Ascending aorta (tissue), 2 donors: ENCODE results near the gene GAB2. TPM values are rescaled to one million over a fixed set of nuclear protein-coding genes. Genes with fewer than 3 reads are reported as not detected.
A peak's percentile ranks its signal among the peaks of the same experiment; 100 is the strongest.
"Not testable (repeated sequence)": the region's sequence is repeated elsewhere in the genome, so short reads cannot be mapped to it uniquely, and the experiment has no call there.

Source experiments
- DNase-seq, 2 donors: peaks; one replicate each; pipeline ENCODE4 v3.0.0-alpha.2; 2019; ENCODE audit warnings: low spot score in 2 of 2
- H3K27ac ChIP-seq, 2 donors: fragments of 200-600 bp; sonication (generic); one replicate each; pipeline ENCODE4 v1.5.1; 2016 to 2017; ENCODE audit warnings: mild to moderate bottlenecking in 1 of 2
- H3K27me3 ChIP-seq: fragments of 200-600 bp; sonication (generic); one replicate; pipeline ENCODE4 v1.5.1; 2017
- H3K36me3 ChIP-seq, 2 donors: fragments of 200-600 bp; sonication (generic); one replicate each; pipeline ENCODE4 v1.5.1; 2016
- H3K4me1 ChIP-seq, 2 donors: fragments of 200-600 bp; sonication (generic); one replicate each; pipeline ENCODE4 v1.5.1; 2016 to 2017; ENCODE audit warnings: mild to moderate bottlenecking in 1 of 2
- H3K4me3 ChIP-seq, 2 donors: fragments of 200-600 bp; sonication (generic); one replicate each; pipeline ENCODE4 v1.5.1; 2016 to 2017; ENCODE audit warnings: mild to moderate bottlenecking in 1 of 2
- H3K9me3 ChIP-seq, 2 donors: fragments of 200-600 bp; sonication (generic); one replicate each; pipeline ENCODE4 v1.5.1; 2016
- intact Hi-C: fragments of 100-400 bp; cut with DNase I; formaldehyde crosslinking; loops from one replicate; pipeline ENCODE4 v1.15.1; 2023
- total RNA-seq: library from RNA; depleted of rRNA; stranded (reverse); fragments of >200 nt; gene quantifications from one replicate; pipeline ENCODE4 v1.1.0, GENCODE V29; 2016
- TF ChIP-seq, protein P1 (sequence below), 3 experiments: fragments of 200-600 bp in 2 of 3; fragments of 450-650 bp in 1 of 3; sonication (generic) in 2 of 3; IDR thresholded peaks; one replicate each; pipeline ENCODE4 v1.5.1; 2016 to 2019; ENCODE audit warnings: antibody characterized with exemption in 3 of 3, mild to moderate bottlenecking in 1 of 3, moderate library complexity in 1 of 3

The GAB2 gene
- total RNA-seq, 1 donor from 2014 or later: 21.6 TPM

DNA sequence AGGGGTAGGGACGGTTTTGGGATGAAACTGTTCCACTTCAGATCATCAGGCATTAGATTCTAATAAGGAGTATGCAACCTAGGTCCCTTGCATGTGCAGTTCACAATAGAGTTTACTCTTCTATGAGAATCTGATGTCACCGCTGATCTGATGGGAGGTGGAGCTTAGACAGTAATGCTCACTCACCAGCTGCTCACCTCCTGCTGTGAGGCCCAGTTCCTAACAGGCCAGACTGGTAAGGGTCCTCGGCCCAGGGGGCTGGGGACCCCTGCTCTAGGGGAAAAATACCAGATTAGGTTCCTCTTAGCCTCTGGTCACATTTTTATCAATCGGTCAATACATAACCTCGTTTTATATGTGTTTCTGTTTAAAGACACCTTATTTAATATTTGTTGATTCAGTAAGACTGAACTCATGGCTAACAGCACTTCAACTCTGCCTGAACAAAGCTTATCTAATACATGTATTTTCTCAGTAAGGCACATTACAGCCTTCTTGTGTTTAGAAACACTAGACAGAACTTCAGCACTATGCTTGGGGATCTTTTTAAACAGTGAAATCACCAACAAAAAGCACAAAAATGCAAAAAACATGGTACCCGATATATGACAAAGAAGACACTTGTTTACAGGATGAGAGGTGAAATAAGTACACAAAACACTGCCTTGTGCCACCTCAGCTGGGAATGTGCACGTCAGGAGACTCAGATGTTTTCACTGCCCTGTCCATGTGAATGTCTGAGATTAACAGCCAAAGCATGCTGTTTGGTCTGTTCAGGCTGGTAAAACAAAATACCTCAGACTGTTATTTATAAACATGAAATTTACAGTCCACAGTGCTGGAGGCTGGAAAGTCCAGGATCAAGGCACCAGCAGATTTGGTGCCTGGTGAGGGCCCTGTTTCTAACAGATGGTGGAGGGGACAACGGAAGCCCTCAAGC is 121.4 kb downstream of the GAB2 start:
- intact Hi-C loops: no loop called here
- H3K4me1 ChIP-seq: no peaks in the 10 kb centered on the region
- no peaks in the 10 kb centered on the region for H3K36me3 ChIP-seq
- H3K9me3 ChIP-seq: no peaks in the 10 kb centered on the region
- TF ChIP-seq, protein P1, sequence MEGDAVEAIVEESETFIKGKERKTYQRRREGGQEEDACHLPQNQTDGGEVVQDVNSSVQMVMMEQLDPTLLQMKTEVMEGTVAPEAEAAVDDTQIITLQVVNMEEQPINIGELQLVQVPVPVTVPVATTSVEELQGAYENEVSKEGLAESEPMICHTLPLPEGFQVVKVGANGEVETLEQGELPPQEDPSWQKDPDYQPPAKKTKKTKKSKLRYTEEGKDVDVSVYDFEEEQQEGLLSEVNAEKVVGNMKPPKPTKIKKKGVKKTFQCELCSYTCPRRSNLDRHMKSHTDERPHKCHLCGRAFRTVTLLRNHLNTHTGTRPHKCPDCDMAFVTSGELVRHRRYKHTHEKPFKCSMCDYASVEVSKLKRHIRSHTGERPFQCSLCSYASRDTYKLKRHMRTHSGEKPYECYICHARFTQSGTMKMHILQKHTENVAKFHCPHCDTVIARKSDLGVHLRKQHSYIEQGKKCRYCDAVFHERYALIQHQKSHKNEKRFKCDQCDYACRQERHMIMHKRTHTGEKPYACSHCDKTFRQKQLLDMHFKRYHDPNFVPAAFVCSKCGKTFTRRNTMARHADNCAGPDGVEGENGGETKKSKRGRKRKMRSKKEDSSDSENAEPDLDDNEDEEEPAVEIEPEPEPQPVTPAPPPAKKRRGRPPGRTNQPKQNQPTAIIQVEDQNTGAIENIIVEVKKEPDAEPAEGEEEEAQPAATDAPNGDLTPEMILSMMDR (IDR thresholded peaks at IDR 0.05): no peak
- no peaks in the 10 kb centered on the region for H3K27me3 ChIP-seq
- H3K27ac ChIP-seq: peak overlapping the region; percentile 0 to 3
- no peak for DNase-seq
- H3K4me3 ChIP-seq: no peak overlapping the region

GRCh38 chr11:78295347-78295746 is 122.3 kb downstream of the GAB2 start:
- H3K27ac ChIP-seq: no peak overlapping the region
- intact Hi-C loops: no loop called here
- no peaks in the 10 kb centered on the region for H3K36me3 ChIP-seq
- TF ChIP-seq, protein P1 (IDR thresholded peaks at IDR 0.05): no peak
- H3K27me3 ChIP-seq: no peaks in the 10 kb centered on the region
- no peak overlapping the region for H3K4me3 ChIP-seq
- H3K9me3 ChIP-seq: no peaks in the 10 kb centered on the region
- no peak for DNase-seq
- H3K4me1 ChIP-seq: no peaks in the 10 kb centered on the region

- DNase-seq, H3K27me3 ChIP-seq, H3K4me1 ChIP-seq, H3K9me3 ChIP-seq, H3K36me3 ChIP-seq, H3K4me3 ChIP-seq, H3K27ac ChIP-seq, intact Hi-C loops: not testable (repeated sequence)
Measured at GRCh38 chr11:78294100-78294499, 123.5 kb downstream of the GAB2 start.

- Histone ChIP-seq H3K36me3 (no peaks in the 10 kb centered on the region), H3K4me1 (no peaks in the 10 kb centered on the region), H3K27me3 (no peaks in the 10 kb centered on the region), H3K4me3 (no peak overlapping the region), H3K9me3 (peaks cover 0 to 7% of the 10 kb centered on the region in 2 donors), H3K27ac (no peak overlapping the region)
- no peak for DNase-seq
- TF ChIP-seq, protein P1 (IDR thresholded peaks at IDR 0.05): no peak
- intact Hi-C loops: no loop called here
Measured at GRCh38 chr11:78293536-78293935, 124.1 kb downstream of the GAB2 start.

DNA sequence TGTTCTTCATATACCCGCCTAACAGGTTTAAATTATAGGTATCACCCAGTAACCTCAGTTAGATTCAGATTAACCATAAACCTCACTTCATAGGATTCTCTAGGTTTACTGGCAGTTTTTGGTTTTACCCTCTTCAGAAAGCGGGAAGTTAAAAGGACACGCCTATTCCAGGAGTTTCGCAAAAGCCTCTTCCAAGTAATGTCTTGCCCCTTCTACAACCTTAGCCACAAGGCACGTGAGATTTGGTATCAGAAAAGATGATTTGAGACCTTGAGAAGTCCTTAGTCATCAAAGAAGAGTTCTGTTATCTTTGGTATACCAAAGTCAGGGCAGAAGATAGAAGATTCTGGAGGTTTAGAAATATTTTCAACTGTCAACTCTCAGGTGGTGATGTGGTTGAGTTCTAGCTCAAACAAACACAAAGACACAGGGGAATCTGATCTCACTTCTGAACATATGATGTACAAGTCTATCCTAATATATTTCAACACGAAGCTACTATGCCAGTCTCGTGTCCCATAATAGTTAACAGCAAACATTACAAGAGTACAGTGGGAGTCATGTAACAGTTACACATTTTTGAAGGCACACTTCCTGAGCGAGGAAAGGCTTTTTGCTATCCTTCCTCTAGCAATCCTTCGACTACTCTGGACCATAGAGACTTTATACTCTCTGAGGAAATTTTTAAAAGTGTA is 125.4 kb downstream of the GAB2 start:
- H3K4me3 ChIP-seq: no peak overlapping the region
- H3K36me3 ChIP-seq: no peaks in the 10 kb centered on the region
- H3K4me1 ChIP-seq: no peaks in the 10 kb centered on the region
- no peak overlapping the region for H3K27ac ChIP-seq
- no peak for DNase-seq
- peaks cover 0 to 10% of the 10 kb centered on the region in 2 donors for H3K9me3 ChIP-seq
- intact Hi-C loops: no loop called here
- H3K27me3 ChIP-seq: no peaks in the 10 kb centered on the region
- TF ChIP-seq, protein P1 (IDR thresholded peaks at IDR 0.05): no peak

- H3K9me3 ChIP-seq: peaks cover 0 to 10% of the 10 kb centered on the region in 2 donors
- intact Hi-C loops: no loop called here
- no peak overlapping the region for H3K4me3 ChIP-seq
- H3K36me3 ChIP-seq: no peaks in the 10 kb centered on the region
- no peaks in the 10 kb centered on the region for H3K4me1 ChIP-seq
- no peak for DNase-seq
- H3K27ac ChIP-seq: no peak overlapping the region
- H3K27me3 ChIP-seq: no peaks in the 10 kb centered on the region
- TF ChIP-seq, protein P1 (IDR thresholded peaks at IDR 0.05): no peak
Measured at GRCh38 chr11:78291503-78292108, 126.0 kb downstream of the GAB2 start.
